Measurements from ENCODE around the gene ZNRF3. TPM values are rescaled to one million over a fixed set of nuclear protein-coding genes. Genes with fewer than 3 reads are reported as not detected.
A peak's percentile ranks its signal among the peaks of the same experiment; 100 is the strongest.

The ZNRF3 gene
- total RNA-seq, 1 experiment from 2014 or later = 8.1 TPM

DNA sequence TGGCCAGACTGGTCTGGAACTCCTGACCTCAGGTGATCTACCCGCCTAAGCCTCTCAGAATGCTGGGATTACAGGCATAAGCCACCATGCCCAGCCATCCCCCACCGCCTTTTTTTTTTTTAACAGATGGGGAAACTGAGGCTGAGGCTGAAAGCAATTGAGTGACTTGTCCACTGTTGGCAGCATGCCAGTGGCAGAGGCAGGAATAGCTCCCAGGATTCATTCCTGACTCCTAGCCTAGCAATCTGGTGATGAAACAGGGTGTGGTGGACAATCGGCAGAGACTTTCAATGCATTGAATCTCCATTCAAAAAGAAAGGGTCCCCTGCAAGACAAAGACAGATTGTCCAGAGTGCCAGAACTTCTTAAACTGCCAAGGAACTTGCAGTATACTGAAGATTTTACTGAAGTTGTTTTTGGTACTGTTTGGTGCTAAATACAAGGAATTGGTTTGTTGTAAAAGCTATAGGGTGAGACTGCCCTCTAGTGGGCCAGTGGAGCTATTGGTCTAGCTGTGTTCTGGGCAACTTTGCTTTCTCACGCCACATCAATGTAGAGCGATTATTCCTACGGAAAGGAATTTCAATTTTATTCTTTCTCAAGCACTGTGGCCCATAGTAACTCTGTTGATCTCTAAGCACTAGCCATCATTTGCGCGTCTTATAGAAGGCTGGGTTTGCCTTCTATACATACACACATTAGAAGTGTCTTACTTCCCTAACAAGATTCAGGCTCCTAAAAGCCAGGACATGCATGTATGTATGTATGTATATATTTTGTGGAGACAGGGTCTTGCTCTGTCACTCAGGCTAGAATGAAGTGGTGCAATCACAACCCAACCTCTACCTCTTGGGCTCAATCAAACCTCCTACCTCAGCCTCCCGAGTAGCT, 157.3 kb downstream of the ZNRF3 start:
- intact Hi-C loops (cut with micrococcal nuclease) = loop anchor here (1.0 to 10.0 kb wide), 5 partner anchors 114 to 443 kb away; partner anchors contain the start of gene ZNRF3
- POLR2A ChIA-PET (ENCODE audit: unreplicated experiment) = interaction anchor here (0.6 kb wide), 1 partner anchor 157 kb away, joined by 27 read pairs; the partner anchor contains the start of gene ZNRF3
- H3K4me2 ChIP-seq (ENCODE audit: low read length) = no peak overlapping the region; the same call in 1 of the 2 replicates
- peaks cover 16% of the 10 kb centered on the region for H3K4me1 ChIP-seq (ENCODE audit: insufficient read depth, low read length)
- H3K27ac ChIP-seq (ENCODE audit: low read length) = no peak overlapping the region
- no peak overlapping the region for H2AFZ ChIP-seq (ENCODE audit: low read length)
- no peaks in the 10 kb centered on the region for H3K27me3 ChIP-seq (ENCODE audit: low read length)
- ATAC-seq = peak; percentile 60
- DNase-seq = peak; percentile 64
- no peak overlapping the region for H3K9ac ChIP-seq (ENCODE audit: low read length)
- CTCF ChIA-PET = interaction anchor here (0.5 to 1.5 kb wide), 6 partner anchors 64 to 189 kb away, joined by 3 to 7 read pairs (median 5); no protein-coding TSS in a partner anchor
- no peaks in the 10 kb centered on the region for H3K79me2 ChIP-seq (ENCODE audit: low read length)
- no peaks in the 10 kb centered on the region for H3K9me2 ChIP-seq (replicated peaks; ENCODE audit: low read length)
- H4K20me1 ChIP-seq (ENCODE audit: low read length) = no peaks in the 10 kb centered on the region
- no peak overlapping the region for H3K4me3 ChIP-seq (ENCODE audit: low read length)
- no peak for TF ChIP-seq EZH2phosphoT487 (IDR thresholded peaks at IDR 0.05; ENCODE audit: borderline replicate concordance, low read length)
- TF ChIP-seq, protein P1, sequence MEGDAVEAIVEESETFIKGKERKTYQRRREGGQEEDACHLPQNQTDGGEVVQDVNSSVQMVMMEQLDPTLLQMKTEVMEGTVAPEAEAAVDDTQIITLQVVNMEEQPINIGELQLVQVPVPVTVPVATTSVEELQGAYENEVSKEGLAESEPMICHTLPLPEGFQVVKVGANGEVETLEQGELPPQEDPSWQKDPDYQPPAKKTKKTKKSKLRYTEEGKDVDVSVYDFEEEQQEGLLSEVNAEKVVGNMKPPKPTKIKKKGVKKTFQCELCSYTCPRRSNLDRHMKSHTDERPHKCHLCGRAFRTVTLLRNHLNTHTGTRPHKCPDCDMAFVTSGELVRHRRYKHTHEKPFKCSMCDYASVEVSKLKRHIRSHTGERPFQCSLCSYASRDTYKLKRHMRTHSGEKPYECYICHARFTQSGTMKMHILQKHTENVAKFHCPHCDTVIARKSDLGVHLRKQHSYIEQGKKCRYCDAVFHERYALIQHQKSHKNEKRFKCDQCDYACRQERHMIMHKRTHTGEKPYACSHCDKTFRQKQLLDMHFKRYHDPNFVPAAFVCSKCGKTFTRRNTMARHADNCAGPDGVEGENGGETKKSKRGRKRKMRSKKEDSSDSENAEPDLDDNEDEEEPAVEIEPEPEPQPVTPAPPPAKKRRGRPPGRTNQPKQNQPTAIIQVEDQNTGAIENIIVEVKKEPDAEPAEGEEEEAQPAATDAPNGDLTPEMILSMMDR (conservative IDR thresholded peaks at IDR 0.05; ENCODE audit: low read depth, low read length) = peak; percentile 88
- no peaks in the 10 kb centered on the region for H3K9me3 ChIP-seq (ENCODE audit: low read length)
- BruUV-seq (replicated peaks) = no TSS peak
- no peaks in the 10 kb centered on the region for H3K36me3 ChIP-seq (ENCODE audit: low read depth, low read length)
- H3F3A ChIP-seq (ENCODE audit: low read length, unreplicated experiment) = no peaks in the 10 kb centered on the region

- ChIA-PET CTCF (no interaction called here), POLR2A (ENCODE audit: unreplicated experiment) (no interaction called here)
- H3K4me2 ChIP-seq (ENCODE audit: low read length) = no peak overlapping the region
- no peaks in the 10 kb centered on the region for H4K20me1 ChIP-seq (ENCODE audit: low read length)
- no peak overlapping the region for H3K9ac ChIP-seq (ENCODE audit: low read length)
- H3K4me3 ChIP-seq (ENCODE audit: low read length) = no peak overlapping the region
- H3K9me2 ChIP-seq (replicated peaks; ENCODE audit: low read length) = no peaks in the 10 kb centered on the region
- no TSS peak for BruUV-seq (replicated peaks)
- TF ChIP-seq EZH2phosphoT487 (IDR thresholded peaks at IDR 0.05; ENCODE audit: borderline replicate concordance, low read length) (no peak), EZH2 (IDR thresholded peaks at IDR 0.05; ENCODE audit: low read length, unreplicated experiment) (no peak)
- TF ChIP-seq, protein P1 (conservative IDR thresholded peaks at IDR 0.05; ENCODE audit: low read depth, low read length) = no peak
- intact Hi-C loops (cut with micrococcal nuclease) = loop anchor here (2.0 to 10.0 kb wide), 4 partner anchors 113 to 444 kb away; partner anchors contain the start of gene ZNRF3
- H3K27me3 ChIP-seq (ENCODE audit: low read length) = no peaks in the 10 kb centered on the region
- no peaks in the 10 kb centered on the region for H3K9me3 ChIP-seq (ENCODE audit: low read length)
- H2AFZ ChIP-seq (ENCODE audit: low read length) = no peak overlapping the region
- no peaks in the 10 kb centered on the region for H3K36me3 ChIP-seq (ENCODE audit: low read depth, low read length)
- ATAC-seq (no peak), DNase-seq (no peak)
- no peaks in the 10 kb centered on the region for H3F3A ChIP-seq (ENCODE audit: low read length, unreplicated experiment)
- H3K27ac ChIP-seq (ENCODE audit: low read length) = no peak overlapping the region
- no peaks in the 10 kb centered on the region for H3K79me2 ChIP-seq (ENCODE audit: low read length)
- H3K4me1 ChIP-seq (ENCODE audit: insufficient read depth, low read length) = peaks cover 16% of the 10 kb centered on the region
Observed at GRCh38 chr22:29041408-29041807, 158.0 kb downstream of the ZNRF3 start.
